GM12878 (cell line): ENCODE results near the gene THBD. TPM values are rescaled to one million over a fixed set of nuclear protein-coding genes. Genes with fewer than 3 reads are reported as not detected.

Experiments used
- ATAC-seq: fragments of 200-7000 bp; cut with Tn5 transposase; 3 replicates; pipeline ENCODE4 v1.9.1; 2020; ENCODE audit warnings: mild to moderate bottlenecking, moderate library complexity
- BruUV-seq: library from RNA; stranded (reverse); fragments of 400-500 nt; replicated peaks from 2 replicates; lab custom pipeline; 2021; lab: Mats Ljungman, UMichigan
- CTCF ChIA-PET: fragments of 300-600 bp; sonication (Branson Sonifier 250); formaldehyde crosslinking; extraction: SDS; loops from one replicate; lab custom pipeline; 2021; ENCODE audit warnings: inconsistent platforms; lab: Yijun Ruan, JAX
- POLR2A ChIA-PET: fragments of 350-600 bp; formaldehyde crosslinking; extraction: SDS; loops from one replicate; lab custom pipeline; 2021; ENCODE audit warnings: inconsistent platforms; lab: Charles Lee
- RAD21 ChIA-PET: fragments of 300-600 bp; sonication (Branson Sonifier 250); formaldehyde crosslinking; loops from one replicate; lab custom pipeline; 2023; ENCODE audit warnings: antibody characterized with exemption; ENCODE audit not compliant: unreplicated experiment; lab: Charles Lee
- SMC1A ChIA-PET: fragments of 300-600 bp; sonication (Branson Sonifier 250); formaldehyde crosslinking; loops from one replicate; lab custom pipeline; 2023; ENCODE audit not compliant: unreplicated experiment, uncharacterized antibody; lab: Charles Lee
- DNase-seq: peaks from one replicate; pipeline ENCODE4 v3.0.0-alpha.2; 2011; ENCODE audit warnings: low read depth, low spot score
- FAIRE-seq: peaks from 3 replicates; lab custom pipeline; 2011; peaks lifted over from hg19 to GRCh38; lab: Jason Lieb, UNC
- H2AFZ ChIP-seq: 2 replicates; pipeline ENCODE4 v1.6.0; 2011; ENCODE audit warnings: low read depth, low read length, control low read depth; ENCODE audit not compliant: control insufficient read depth
- H3K27ac ChIP-seq: 2 replicates; pipeline ENCODE4 v1.5.1; 2011; ENCODE audit warnings: control low read depth; ENCODE audit not compliant: control insufficient read depth, insufficient read depth
- H3K27me3 ChIP-seq, 2 experiments: replicated peaks in 1 of 2; 2 replicates each; pipeline versions ENCODE4 v1.6.0 to v1.6.1; 2011; ENCODE audit warnings: low read length in 1 of 2; ENCODE audit not compliant: control insufficient read depth in 2 of 2, insufficient read depth in 2 of 2
- H3K36me3 ChIP-seq, 2 experiments: 2 replicates each; pipeline ENCODE4 v1.5.1; 2011; ENCODE audit warnings: low read length in 1 of 2; ENCODE audit not compliant: control insufficient read depth in 2 of 2, insufficient read depth in 2 of 2
- H3K4me1 ChIP-seq: 2 replicates; pipeline ENCODE4 v1.6.1; 2011; ENCODE audit warnings: mild to moderate bottlenecking, low read length, moderate library complexity, mixed read lengths; ENCODE audit not compliant: control insufficient read depth, insufficient read depth
- H3K4me2 ChIP-seq: 2 replicates; pipeline ENCODE4 v1.6.0; 2011; ENCODE audit warnings: control low read depth; ENCODE audit not compliant: control insufficient read depth, insufficient read depth
- H3K4me3 ChIP-seq: fragments of 200-600 bp; sonication (generic); 2 replicates; pipeline ENCODE4 v1.5.1; 2016
- H3K79me2 ChIP-seq: 2 replicates; pipeline ENCODE4 v1.6.0; 2011; ENCODE audit warnings: low read length; ENCODE audit not compliant: control insufficient read depth, insufficient read depth
- H3K9ac ChIP-seq: 2 replicates; pipeline ENCODE4 v1.8.0; 2011; ENCODE audit warnings: low read length, control low read depth, mixed read lengths; ENCODE audit not compliant: control insufficient read depth, insufficient read depth
- H3K9me3 ChIP-seq: replicated peaks from 3 replicates; pipeline ENCODE4 v1.5.1; 2011; ENCODE audit warnings: mild to moderate bottlenecking, low read length; ENCODE audit not compliant: control insufficient read depth, insufficient read depth
- H4K20me1 ChIP-seq: 2 replicates; pipeline ENCODE4 v1.6.0; 2011; ENCODE audit not compliant: control insufficient read depth, insufficient read depth
- BACH1 ChIP-seq: fragments of 450-650 bp; IDR thresholded peaks from 2 replicates; pipeline ENCODE4 v1.6.1; 2017; ENCODE audit warnings: mild to moderate bottlenecking, borderline replicate concordance
- HDAC2 ChIP-seq: fragments of 200-600 bp; sonication (generic); IDR thresholded peaks from 2 replicates; pipeline ENCODE4 v1.6.1; 2017
- IKZF1 ChIP-seq: fragments of 450-650 bp; conservative IDR thresholded peaks from 2 replicates; pipeline ENCODE4 v1.6.1; 2017; ENCODE audit warnings: antibody characterized with exemption, mild to moderate bottlenecking
- PAX8 ChIP-seq: fragments of 450-650 bp; IDR thresholded peaks from 2 replicates; pipeline ENCODE4 v1.6.1; 2017; ENCODE audit warnings: mild to moderate bottlenecking, moderate library complexity
- WGBS: methylation state at CpG from one replicate; pipeline ENCODE4 v1.1.6; 2016; ENCODE audit warnings: low lambda C conversion rate; ENCODE audit not compliant: insufficient replicate concordance, insufficient coverage; ENCODE audit errors: missing lambda C conversion rate; 5-methylcytosine and 5-hydroxymethylcytosine counted together
- in situ Hi-C: fragments of 300-500 bp; cut with MboI; formaldehyde crosslinking; loops from 9 replicates; pipeline ENCODE4 v1.14.3; 2018; ENCODE audit warnings: mixed read lengths
- intact Hi-C: fragments of 100-400 bp; cut with micrococcal nuclease; formaldehyde crosslinking; loops from one replicate; pipeline ENCODE4 v1.14.2; 2022; ENCODE audit not compliant: unreplicated experiment
- polyA plus RNA-seq, 11 experiments: library from polyadenylated mRNA; depleted of rRNA in 4 of 11; unstranded in 6 of 11; stranded (reverse) in 5 of 11; fragments of >200 nt; fragmentation: Nextera tagmentation in 4 of 11; fragmentation: Illumina TruSeq in 1 of 11; extraction: Ambion mirVana in 4 of 11; extraction: Trizol in 1 of 11; gene quantifications; 1 replicate in 1 of 11; 2 replicates in 10 of 11; pipeline versions ENCODE4 v1.2.1 to v1.2.3, GENCODE V29; 2011 to 2016; ENCODE audit warnings: inconsistent platforms in 2 of 11, missing spikeins in 2 of 11, low read depth in 1 of 11
- total RNA-seq, 4 experiments: library from RNA; depleted of rRNA in 3 of 4; stranded (reverse); fragments of >200 nt in 3 of 4; fragmentation: Illumina TruSeq in 1 of 4; extraction: Trizol in 1 of 4; gene quantifications; 2 replicates each; pipeline versions ENCODE4 v1.2.1 to v1.2.3, GENCODE V29; 2013 to 2021
- TF ChIP-seq, protein P1 (sequence below): fragments of 450-650 bp; IDR thresholded peaks from 2 replicates; pipeline ENCODE4 v1.6.1; 2018; ENCODE audit warnings: borderline replicate concordance, mild to moderate bottlenecking; ENCODE audit not compliant: partially characterized antibody
- TF ChIP-seq, protein P2 (sequence below): fragments of 450-650 bp; IDR thresholded peaks from 2 replicates; pipeline ENCODE4 v1.6.1; 2016; ENCODE audit warnings: mild to moderate bottlenecking

Gene THBD
- total and polyA plus RNA-seq, 10 of the 15 experiments (the other 5 are each of a cell fraction or from before 2014, with no cell fraction given): not detected

DNA sequence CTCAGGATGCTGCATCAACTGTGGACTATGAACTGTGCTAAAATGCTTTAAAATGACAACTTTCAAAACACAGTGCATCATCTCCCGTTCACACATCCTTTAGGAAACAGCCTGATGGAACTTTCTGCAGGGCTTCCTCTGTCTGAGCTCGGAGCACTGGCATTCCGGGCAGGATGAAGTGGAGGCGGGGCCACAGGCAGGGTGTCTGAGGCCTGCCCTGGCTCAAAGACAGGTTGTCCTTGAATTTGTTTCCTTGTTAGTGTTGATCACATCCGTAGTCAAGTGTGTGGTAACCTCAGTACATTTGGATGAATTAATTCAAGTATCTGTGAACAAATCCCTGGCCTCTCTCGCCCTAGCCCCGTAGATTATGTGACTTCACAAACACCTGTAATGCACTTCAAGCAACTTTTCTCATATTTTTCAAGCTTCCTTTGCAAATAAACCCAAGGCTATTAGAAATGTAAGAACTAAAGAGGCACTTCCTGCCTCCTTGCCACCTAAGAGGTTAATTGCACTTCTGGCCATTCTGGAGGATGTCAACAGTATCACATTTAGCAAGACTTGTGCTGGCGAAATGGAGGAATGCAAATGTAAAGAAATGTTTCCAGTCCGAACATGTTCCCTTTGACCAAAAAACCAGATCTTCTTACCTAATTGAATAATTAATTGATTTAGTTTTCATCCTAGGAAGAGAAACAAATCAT lies 33.5 kb upstream of the THBD start:
- H4K20me1 ChIP-seq: no peaks in the 10 kb centered on the region
- no peak overlapping the region for H3K9ac ChIP-seq
- no peak for TF ChIP-seq HDAC2
- TF ChIP-seq BACH1: no peak
- TF ChIP-seq, protein P1, sequence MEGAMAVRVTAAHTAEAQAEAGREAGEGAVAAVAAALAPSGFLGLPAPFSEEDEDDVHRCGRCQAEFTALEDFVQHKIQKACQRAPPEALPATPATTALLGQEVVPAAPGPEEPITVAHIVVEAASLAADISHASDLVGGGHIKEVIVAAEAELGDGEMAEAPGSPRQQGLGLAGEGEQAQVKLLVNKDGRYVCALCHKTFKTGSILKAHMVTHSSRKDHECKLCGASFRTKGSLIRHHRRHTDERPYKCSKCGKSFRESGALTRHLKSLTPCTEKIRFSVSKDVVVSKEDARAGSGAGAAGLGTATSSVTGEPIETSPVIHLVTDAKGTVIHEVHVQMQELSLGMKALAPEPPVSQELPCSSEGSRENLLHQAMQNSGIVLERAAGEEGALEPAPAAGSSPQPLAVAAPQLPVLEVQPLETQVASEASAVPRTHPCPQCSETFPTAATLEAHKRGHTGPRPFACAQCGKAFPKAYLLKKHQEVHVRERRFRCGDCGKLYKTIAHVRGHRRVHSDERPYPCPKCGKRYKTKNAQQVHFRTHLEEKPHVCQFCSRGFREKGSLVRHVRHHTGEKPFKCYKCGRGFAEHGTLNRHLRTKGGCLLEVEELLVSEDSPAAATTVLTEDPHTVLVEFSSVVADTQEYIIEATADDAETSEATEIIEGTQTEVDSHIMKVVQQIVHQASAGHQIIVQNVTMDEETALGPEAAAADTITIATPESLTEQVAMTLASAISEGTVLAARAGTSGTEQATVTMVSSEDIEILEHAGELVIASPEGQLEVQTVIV: no peak
- 0 out of 2 replicates have a peak, but pooled peaks have one; percentile 13 for TF ChIP-seq IKZF1
- TF ChIP-seq, protein P2, sequence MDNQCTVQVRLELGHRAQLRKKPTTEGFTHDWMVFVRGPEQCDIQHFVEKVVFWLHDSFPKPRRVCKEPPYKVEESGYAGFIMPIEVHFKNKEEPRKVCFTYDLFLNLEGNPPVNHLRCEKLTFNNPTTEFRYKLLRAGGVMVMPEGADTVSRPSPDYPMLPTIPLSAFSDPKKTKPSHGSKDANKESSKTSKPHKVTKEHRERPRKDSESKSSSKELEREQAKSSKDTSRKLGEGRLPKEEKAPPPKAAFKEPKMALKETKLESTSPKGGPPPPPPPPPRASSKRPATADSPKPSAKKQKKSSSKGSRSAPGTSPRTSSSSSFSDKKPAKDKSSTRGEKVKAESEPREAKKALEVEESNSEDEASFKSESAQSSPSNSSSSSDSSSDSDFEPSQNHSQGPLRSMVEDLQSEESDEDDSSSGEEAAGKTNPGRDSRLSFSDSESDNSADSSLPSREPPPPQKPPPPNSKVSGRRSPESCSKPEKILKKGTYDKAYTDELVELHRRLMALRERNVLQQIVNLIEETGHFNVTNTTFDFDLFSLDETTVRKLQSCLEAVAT: no peak
- TF ChIP-seq PAX8: no peak
- SMC1A ChIA-PET: interaction anchor here (0.6 to 2.1 kb wide), 7 partner anchors 12 to 109 kb away, joined by 3 to 5 read pairs (median 4); no protein-coding TSS in a partner anchor
- H3K27me3 ChIP-seq: peaks cover 0 to 3% of the 10 kb centered on the region in 2 experiments; a peak in 1 of 4 replicates
- no peak overlapping the region; the same call in 1 of the 2 replicates for H2AFZ ChIP-seq
- POLR2A ChIA-PET: interaction anchor here (0.7 to 1.5 kb wide), 2 partner anchors 10 to 17 kb away, joined by 3 to 4 read pairs; no protein-coding TSS in a partner anchor
- H3K36me3 ChIP-seq: no peaks in the 10 kb centered on the region
- H3K27ac ChIP-seq: no peak overlapping the region
- FAIRE-seq (no peak), DNase-seq (no peak), ATAC-seq (no peak)
- H3K4me2 ChIP-seq: no peak overlapping the region
- intact Hi-C loops (no loop called here), in situ Hi-C loops (no loop called here)
- RAD21 ChIA-PET: interaction anchor here (0.8 to 1.5 kb wide), 4 partner anchors 9 to 60 kb away, joined by 3 read pairs; no protein-coding TSS in a partner anchor
- H3K9me3 ChIP-seq: no peaks in the 10 kb centered on the region
- WGBS: 32% methylated on average over 9 of the region's 9 CpGs
- CTCF ChIA-PET: interaction anchor here (1.3 to 1.8 kb wide), 2 partner anchors 12 to 118 kb away, joined by 4 to 7 read pairs; no protein-coding TSS in a partner anchor
- no peaks in the 10 kb centered on the region for H3K79me2 ChIP-seq
- TSS peak; percentile 57 for BruUV-seq
- peaks cover 14% of the 10 kb centered on the region for H3K4me1 ChIP-seq
- H3K4me3 ChIP-seq: no peak overlapping the region
